ENCODE results near the gene RNF224.
"Not testable (repeated sequence)": the region's sequence is repeated elsewhere in the genome, so short reads cannot be mapped to it uniquely, and the experiment has no call there.

Gene RNF224

GRCh38 chr9:137240841-137241489 lies 13.7 kb downstream of the RNF224 start, which contains the start of gene TUBB4B:
Gene TUBB4B (plus strand): TSS chr9:137241287. CDS start chr9:137241361, 74 bp downstream.
- peak; percentile 93 for DNase-seq (ENCODE audit: low read depth)

DNA sequence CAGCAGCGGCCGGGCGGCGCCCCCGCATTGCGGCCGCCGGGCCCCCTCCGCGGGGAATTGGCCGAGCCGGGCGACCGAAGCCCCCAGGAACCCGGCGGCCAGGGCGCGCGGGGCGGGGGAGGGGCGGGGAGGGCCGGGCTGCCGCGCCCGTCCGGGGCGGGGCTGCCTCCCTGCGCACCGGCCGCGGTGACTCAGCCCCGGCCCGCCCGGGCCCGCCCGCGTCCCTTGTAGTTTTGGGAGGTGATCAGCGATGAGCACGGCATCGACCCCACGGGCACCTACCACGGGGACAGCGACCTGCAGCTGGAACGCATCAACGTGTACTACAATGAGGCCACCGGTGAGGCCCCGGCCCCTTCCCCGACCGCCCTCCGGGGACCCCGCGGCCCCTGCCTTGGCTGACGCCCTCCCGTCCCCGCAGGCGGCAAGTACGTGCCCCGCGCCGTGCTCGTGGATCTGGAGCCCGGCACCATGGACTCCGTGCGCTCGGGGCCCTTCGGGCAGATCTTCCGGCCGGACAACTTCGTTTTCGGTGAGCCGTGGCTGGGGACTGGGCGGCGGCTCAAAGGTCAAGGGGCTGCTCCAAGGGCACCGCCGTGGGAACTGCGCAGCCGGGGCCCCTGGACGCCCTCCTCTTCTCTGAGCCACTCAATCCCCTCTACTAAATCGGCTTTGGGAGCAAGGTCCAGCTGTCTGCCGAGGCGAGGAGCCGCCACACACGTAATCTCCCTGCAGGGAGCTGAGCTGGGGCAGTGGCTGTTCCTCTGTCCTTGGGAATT lies 14.4 kb downstream of the RNF224 start:
- DNase-seq (ENCODE audit: low read depth) = peak; percentile 65

DNA sequence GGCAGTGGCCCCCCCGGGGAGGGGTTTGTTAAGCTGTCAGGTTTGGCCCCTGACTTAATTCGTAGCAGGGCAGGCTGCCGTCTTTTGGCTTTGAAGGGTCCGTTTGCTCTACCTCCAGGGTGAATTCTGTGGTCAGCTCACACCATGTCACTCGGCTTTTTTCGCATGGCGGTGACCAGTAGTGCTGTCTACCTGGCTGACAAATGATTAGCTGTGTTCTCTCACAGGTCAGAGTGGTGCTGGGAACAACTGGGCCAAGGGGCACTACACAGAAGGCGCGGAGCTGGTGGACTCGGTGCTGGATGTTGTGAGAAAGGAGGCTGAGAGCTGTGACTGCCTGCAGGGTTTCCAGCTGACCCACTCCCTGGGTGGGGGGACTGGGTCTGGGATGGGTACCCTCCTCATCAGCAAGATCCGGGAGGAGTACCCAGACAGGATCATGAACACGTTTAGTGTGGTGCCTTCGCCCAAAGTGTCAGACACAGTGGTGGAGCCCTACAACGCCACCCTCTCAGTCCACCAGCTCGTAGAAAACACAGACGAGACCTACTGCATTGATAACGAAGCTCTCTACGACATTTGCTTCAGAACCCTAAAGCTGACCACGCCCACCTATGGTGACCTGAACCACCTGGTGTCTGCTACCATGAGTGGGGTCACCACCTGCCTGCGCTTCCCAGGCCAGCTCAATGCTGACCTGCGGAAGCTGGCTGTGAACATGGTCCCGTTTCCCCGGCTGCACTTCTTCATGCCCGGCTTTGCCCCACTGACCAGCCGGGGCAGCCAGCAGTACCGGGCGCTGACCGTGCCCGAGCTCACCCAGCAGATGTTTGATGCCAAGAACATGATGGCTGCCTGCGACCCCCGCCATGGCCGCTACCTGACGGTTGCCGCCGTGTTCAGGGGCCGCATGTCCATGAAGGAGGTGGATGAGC lies 15.2 kb downstream of the RNF224 start:
- no peak for DNase-seq (ENCODE audit: low read depth)

DNA sequence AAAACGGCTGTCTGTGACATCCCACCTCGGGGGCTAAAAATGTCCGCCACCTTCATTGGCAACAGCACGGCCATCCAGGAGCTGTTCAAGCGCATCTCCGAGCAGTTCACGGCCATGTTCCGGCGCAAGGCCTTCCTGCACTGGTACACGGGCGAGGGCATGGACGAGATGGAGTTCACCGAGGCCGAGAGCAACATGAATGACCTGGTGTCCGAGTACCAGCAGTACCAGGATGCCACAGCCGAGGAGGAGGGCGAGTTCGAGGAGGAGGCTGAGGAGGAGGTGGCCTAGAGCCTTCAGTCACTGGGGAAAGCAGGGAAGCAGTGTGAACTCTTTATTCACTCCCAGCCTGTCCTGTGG lies 15.9 kb downstream of the RNF224 start:
- not testable (repeated sequence) for DNase-seq (ENCODE audit: low read depth)

DNA sequence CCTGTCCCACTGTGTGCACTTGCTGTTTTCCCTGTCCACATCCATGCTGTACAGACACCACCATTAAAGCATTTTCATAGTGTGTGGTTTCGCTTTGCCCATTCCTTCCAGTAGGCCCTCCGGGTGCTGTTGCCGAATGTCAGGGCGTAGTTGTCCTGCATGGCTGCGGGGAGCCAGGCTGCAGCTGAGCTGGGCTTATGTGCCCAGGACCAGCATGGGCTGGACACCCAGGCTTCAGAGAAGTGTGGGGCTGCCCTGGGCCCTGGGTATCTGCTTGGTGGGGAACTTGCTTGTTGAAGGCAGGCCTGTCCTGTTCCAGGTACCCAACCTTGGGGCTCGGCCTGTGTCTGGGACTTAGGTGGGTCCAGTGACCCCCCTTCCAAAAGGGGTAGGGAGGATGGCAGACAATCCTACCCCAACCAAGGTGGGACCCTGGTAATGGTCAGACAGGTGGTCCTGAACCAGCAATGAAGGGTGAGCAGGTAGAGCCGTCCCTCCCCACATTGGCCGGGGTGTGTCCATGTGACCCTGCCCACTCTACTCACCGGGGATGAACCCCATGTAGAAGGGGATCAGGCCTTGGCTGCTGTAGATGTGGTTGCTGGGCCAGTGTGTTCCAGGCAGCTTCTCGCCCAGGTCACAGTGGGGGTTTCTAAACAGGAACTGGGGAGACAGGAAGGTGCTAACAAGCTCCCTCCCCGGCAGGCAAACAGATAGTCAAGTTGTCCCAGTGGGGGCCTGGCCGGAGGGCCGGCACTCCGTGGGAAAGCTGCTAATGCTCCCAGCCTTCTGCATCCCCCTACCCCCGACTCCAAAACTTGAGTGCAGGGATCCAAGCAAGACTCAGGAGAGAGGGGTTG lies 16.6 kb downstream of the RNF224 start:
- no peak for DNase-seq (ENCODE audit: low read depth)

DNA sequence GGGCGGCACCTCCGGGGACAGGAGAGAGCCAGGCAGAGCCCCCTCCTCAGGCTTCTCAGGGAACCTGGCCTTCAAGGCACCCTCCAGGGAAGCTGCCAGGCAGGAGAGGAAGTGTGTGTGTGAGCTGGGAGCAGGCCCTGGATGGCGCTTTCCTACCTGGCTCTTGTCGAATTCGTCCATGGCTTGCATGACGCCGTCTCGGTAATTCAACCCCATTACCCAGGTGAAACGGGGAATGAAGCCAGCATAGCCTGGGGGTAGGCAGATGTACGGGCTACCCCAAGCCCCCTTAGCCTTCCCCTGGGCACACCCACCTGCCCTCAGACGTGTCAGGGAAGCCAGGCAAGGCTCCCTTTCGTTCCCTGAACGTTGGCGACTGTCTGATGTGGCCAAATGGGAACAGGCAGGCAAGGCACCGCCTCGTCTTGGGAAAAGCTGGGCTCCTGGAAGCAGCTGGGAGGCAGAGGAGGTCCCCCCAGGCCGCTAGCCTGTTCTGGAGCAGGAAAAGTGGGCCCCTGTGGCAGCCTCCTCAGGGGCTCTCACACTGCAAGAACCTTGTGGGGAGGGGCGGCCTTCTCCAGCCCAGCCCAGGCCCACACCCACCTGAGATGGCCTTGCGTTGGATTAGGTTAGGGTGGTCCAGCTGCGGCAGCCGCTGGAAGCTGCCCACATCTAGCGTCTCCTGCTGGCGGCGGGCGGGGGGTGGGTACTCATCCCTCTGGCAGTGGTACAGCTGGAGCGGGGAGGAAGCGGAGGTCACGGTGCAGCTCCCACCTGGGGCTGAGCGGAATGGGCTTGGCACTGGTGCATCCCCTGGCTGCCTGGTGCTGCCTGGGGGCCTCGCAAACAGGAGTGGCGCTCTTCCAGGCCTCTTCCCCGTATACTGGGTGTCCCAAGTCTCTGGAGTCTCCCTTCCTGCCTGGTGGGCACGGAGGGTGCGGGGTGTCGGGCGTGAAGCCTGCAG lies 17.5 kb downstream of the RNF224 start:
- no peak for DNase-seq (ENCODE audit: low read depth)

GRCh38 chr9:137245450-137246421 lies 18.4 kb downstream of the RNF224 start:
- DNase-seq (ENCODE audit: low read depth) = no peak

DNA sequence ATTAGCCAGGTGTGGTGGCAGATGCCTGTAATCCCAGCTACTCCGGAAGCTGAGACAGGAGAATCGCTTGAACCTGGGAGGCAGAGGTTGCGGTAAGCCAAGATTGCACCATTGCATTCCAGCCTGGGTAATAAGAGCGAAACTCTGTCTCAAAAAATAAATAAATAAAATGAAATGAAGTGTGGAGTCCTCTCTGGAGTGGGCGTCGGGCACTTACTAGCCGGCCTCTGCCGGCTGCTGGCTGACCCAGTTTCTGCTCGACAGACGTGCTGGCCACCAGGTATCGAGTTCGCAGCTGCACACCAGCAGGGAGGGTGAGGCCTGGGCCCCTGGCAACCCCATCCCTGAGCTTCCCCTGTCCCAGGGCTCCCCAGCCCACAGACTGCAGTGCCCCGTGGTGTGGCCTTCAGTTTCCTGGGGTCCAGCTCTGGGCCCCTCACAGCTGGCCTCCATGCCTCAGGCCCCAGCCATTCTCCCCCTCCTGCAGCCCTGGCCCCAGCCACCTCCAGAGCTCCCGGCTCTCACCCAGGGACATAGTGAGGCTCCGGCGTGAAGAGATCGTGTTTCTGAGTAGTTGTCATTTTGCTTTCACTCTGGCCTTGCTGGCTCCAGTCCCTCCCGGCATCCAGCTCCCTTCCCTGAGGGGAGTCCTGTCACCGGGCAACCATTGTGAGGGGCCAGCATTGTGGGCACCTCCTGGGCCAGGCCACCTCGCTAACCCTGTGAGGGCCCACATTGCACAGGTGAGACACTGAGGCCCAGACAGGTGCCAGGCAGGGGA lies 20.0 kb downstream of the RNF224 start:
- no peak for DNase-seq (ENCODE audit: low read depth)

- no peak for DNase-seq (ENCODE audit: low read depth)
Observed at GRCh38 chr9:137247916-137248175, 20.5 kb downstream of the RNF224 start.

- no peak for DNase-seq (ENCODE audit: low read depth)
Observed at GRCh38 chr9:137250329-137251193, 23.3 kb downstream of the RNF224 start.

- no peak for DNase-seq (ENCODE audit: low read depth)
Observed at GRCh38 chr9:137251194-137251461, 23.8 kb downstream of the RNF224 start, which contains the start of gene STPG3. Gene STPG3 (plus strand): TSS chr9:137251286. CDS start chr9:137251287, 1 bp downstream.

DNA sequence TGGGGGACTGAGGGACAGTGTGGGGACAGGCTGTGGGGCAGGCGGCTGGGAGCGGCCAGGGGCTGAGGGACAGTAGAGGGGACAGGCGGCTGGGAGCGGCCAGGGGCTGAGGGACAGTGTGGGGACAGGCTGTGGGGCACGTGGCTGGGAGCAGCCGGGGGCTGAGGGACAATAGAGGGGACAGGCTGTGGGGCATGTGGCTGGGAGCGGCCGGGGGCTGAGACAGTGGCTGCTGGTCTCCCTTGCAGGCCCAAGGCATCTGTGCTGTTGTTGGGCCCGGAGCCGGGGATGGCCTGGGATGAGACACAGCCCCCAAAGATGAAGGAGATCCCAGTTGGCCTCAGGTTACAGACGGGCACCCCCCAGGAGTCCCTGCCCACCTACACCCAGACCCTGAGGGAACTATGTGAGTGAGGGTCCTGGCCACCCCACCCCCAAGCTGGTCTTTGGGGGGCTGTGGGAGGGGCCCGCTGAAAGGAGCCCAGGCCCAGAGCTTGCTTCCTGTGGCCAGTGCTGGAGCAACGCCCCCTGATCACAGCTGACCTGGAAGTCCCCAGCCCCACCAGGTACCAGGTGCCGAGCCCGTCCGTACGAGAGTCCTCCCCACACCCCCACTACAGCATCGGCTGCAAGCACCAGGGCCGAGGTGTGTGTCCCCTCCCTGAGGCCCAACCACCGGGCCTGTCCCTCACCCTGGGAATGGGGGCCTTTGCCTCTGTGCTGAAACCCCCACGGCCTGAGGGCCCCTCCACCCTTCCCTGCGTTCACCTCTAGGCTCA lies 24.4 kb downstream of the RNF224 start:
- no peak for DNase-seq (ENCODE audit: low read depth)

DNA sequence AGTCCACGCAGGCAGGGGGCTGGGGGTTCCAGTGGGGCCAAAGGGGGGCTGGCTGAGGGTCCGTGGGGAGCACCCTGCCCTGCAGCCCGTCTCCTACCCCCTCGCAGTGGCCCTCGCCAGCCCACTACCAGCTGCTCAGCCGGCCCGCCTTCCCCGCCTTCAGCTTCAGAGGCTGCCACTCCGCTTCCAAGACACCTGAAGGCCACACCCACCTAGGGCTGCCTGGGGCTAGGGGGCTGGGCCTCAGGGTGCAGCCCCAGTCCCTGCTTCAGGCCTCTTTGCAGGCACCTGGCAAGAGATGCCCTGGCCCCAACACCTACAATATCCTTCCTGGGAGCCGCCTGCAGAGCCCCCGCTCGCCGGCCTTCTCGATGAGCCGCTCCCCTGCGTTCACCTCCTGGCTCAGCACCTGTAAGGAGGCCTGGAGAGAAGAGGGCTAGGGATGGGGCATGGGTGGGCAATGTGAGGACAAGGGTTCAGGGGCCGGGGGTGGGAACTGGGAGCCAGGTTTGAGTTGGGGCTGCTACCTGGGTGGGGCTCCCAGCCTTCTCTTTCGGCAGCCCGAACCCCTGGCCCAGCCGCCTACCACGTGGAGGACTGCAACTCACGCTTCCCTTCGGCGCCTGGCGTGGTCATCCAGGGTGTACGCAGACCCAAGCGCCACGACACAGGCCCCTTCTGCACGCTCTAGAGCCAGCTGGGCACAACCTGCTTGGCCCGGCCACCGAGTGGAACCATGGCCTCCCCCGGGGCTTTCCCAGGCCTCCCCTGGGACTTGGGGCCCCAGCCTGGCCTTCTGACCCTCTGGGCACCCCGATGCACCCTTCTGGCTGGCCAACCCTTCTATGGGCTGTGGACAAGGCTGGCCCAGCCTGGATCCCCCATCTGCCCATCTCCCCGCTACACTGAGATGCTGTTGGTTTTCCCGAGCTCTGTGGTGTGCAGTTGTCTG lies 25.5 kb downstream of the RNF224 start:
- DNase-seq (ENCODE audit: low read depth) = no peak

DNA sequence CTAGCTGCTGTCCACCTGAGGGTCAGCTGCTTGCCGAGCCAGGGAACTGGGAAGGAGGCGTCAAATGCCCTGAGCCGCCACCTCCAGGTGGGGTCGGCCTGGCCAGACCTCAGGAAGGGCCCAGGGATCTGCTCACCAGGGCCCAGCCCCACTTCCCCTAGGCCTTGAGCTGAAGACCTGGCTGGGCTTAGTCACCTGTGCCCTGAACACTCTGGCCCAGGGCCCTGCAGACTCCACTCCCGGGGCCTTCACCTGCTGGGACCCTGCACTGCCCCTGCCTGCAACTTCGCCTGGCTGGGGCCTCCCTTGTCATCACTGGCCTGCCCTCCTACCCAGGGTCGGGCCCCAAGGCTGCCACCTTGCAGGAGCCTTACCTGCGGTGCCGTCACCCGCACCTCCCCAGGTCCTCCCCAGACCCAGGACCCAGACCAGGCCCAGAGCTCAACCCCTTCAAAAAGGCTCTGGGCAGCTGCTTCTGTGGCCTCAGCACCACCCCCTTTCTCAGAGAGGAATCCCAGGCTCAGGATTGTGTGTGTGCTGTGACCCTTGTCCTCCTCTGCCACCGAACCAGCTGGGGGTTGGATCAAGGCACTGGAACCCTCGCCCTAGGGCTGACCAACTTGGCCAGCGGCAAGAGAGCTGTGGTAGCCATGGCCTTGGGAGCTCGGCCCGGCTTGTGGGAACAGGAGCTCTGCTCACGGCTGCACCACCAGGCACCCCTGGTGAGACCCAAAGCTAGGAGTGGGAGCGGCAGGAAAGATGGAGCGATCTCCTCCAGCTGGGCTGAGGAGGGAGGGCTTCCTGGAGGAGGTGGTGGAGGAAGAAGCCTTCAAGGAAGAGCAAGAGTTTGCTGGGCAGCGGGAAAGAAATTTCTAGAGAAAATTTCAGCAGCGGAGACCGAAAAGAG lies 26.7 kb downstream of the RNF224 start:
- no peak for DNase-seq (ENCODE audit: low read depth)
